Stimulated activated CD4-positive, alpha-beta T cell treated with anti-CD3 and anti-CD28 coated beads, TNF-alpha, amount 100 ng/mL, for 1 hour (primary cell): ENCODE measurements around the gene UNC5B.

Experiments used
- DNase-seq, 3 donors: peaks; one replicate each; pipeline ENCODE4 v3.0.0-alpha.2; 2020; ENCODE audit warnings: low read depth in 3 of 3, low spot score in 1 of 3

The UNC5B gene

GRCh38 chr10:71338728-71339495 is 126.5 kb downstream of the UNC5B start:
- DNase-seq = no peak

DNA sequence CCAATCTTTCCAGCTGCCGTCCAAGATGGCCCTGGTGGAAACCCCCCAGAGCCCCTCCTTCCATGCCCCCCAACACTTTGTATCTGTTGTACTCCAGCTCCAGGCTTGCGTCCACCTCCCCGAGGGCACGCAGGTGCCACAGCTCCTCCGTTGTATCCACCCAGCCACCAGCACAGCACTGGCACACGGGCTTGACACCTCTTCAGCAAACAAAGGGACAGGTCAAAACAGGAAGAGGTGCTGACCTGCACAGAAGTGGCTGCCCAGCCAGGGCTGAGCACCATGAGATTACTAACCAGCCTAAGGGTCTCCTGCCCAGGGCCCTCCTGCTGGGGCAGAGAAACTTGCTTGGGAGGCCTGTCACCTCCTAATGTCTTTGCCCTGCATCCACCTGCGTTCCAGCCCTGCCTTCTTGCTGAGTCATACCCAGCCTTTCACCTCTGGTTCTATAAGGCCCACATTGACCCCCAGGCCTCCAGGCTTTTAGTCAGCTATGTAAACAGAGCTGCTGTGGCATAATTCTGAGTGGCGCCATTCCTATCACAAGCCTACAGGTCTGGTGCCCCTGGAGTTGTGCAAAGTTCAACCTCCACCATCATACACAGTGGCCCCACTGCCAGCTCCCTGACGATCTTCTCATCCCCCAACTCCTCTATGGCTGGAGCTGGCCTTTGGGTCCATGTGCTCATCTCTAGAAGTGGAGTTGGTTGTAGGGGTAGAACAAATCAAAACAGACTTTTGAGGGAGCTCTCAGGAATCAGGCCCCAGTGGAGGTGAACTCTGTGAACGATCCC is 127.6 kb downstream of the UNC5B start:
- DNase-seq = no peak

DNA sequence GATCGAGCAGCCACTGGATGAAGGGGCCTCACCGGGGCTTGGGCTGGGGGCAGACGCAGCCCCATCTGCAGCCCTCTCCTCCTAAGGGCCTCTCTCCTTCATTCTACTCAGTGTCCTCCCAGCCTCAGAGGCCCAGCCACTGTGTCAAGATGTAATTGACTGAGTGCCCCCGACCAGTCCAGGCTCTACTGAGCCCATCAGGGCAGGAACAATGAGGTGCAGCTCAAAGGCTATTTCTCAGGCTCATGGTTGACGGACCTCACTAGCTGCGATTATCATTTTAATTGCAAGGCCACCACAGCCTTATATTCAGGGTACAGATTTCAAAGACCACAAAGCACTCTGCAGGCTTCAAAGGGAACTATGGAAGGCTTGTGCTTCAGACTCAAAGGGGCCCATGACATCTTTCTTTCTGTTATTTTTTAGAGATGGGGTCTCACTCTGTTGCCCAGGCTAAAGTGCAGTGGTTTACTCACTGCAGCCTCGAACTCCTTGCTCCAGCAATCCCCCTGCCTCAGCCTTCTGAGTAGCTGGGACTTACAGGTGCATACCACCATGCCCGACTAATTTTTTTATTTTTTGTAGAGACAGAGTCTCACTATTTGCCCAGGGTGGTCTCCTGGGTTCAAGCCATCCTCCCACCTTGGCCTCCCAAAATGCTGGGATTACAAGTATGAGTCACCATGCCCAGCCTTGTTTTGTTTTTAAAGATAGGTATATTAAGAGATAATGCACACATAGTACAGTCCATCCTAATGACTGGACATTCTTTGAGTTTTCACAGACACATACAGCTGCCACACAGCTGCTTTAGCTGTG is 130.4 kb downstream of the UNC5B start:
- no peak for DNase-seq

DNA sequence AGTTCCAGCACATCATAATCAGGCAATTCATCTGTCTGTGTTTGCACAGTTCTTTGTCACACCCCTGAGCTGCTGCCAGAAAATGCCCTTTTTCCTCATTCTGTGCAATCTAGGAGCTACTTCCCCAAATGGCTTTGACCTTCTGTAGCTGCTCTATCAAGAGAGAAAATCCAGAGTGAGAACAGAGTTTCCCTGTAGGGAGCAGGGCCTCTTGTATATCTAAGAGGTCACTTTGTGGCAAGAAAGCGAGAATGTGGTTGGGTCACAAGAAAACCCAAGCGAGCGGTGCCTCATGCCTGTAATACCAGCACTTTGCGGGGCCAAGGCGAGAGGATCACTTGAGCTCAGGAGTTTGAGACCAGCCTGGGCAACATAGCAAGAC is 131.0 kb downstream of the UNC5B start:
- DNase-seq = no peak

DNA sequence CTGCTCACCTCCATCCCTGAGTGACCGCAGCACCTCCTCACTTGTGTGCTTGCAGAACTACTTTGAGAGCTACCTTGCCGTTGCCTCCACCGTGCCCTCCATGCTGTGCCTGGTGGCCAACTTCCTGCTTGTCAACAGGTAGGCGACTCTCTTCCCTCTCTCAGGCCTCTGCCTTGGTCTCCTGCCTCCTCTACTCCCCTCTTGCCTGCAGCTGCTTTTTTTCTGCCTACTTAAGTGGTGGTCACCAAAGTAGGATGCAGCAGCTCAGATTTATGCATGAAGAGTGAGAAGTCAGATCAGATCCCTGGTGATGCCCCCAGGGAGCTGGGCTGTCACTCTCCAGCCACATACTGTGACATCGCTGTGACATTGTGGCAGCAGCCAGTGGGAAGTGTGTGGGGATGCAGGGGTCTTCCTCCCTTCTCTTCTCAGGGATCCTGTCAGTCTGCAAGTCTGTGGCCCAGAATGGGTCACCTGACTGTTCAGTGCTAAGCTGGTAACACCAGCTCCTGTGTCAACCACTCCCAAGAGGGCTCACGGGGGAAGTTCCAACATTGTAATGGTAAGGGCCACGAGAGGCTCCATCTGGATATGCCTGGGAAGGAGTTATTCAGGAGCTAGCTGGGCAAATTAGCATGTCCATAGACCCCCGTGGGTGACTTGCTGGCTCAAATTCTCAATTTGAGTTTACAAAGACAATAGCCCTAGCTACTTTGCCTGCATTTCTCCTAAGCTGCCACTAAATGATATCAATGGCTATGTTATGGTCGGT is 132.0 kb downstream of the UNC5B start:
- no peak for DNase-seq

GRCh38 chr10:71344993-71345480 is 132.7 kb downstream of the UNC5B start:
- DNase-seq = no peak

DNA sequence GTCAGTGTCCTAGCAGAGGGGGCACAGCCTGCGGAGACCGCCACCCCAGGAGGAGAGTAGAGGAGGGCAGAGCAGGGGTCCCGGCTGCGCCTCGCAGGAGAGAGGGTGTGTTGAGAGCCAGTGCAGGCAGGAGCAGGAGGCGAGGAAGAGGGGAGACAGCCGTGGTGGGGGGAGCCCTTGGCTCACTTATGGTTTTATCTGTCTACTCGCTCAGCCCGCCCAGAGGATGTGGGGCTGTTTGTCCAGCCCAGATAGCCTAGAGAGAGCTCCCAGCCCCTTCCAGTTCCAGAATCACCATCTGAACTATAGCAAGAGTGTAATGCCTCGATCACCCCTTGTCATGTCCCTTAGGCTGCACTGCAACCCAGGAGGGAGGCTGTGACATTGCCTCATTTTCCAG is 133.3 kb downstream of the UNC5B start:
- no peak for DNase-seq

GRCh38 chr10:71346731-71347130 is 134.4 kb downstream of the UNC5B start:
- DNase-seq = no peak

DNA sequence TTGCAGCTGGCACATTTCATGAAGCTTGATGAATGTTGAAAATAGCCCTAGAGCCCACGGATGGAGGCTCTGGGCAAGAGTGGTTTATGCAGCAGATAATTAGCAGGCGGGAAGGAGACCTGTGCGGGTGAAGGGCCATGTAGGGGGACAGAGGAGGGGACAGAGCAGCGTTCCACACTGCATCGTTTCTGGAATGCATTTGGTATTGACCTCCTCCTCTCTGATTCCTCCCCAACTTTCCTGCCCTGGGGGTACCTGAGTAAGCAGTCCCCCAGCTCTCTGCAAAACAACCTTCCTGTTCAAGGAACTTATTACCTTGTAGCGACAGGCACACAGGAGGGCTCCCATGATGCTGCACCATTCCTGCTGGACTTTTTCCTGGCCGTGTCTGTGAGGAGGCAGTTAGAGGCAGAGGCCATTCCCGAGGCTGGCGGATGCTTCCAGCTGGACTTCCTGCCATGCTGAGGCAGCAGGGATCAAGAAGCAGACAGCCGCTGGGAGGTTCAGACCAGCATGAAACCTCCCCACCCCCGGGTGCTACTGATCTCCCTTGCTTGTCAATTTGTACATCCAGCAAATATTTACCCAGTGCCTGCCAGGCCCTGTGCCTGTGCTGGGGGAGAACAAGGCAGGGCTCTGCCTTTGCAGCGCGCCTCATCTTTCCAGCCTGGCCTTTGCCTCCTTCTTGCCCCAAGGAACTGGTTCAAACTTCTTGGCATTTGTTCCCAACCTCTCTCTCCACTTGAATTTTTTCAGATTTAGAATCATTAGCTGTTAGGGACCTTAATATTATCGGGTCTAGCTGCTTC is 135.4 kb downstream of the UNC5B start:
- no peak for DNase-seq

DNA sequence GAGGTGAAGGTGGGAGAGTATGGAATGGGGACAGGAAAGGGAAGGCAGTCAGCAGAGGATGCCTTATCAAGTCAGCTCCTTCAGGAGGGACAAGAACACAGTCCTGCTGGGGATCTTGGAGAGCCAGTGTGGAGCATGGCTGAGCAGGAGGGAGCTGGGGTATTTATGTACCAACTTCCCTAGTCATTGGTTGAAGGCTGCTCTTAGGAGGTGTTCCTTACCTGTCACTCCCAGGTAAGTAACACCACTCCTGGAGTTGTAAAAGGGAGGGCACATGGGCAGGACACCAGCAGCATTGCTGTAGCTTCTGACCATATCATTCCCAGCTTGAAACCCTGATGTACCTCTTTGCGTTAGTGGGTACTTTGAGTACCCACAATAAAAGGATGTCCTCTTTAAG is 136.5 kb downstream of the UNC5B start:
- no peak for DNase-seq

DNA sequence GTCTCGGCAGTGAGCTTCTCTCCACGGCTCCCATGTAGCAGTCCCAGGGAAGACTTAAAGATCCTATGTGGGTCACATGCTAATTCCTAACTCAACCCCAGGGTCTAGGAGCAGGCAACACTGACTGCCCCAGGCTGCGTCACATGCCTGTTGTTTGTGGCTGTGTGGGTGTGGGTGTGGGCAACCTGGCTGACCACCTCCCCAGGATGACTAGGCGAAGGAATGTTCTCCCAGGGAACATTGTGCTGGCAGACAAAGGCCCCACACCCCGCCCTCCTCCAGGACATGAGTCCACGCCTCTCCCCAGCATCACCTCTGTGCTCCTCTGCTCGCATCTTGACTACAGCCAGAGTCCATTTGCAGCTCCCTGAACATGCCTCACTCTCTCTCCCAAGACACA is 137.0 kb downstream of the UNC5B start:
- no peak for DNase-seq

- DNase-seq = no peak
These were observed 138.7 kb downstream of the UNC5B start for GRCh38 chr10:71351087-71351486.

- no peak for DNase-seq
These were observed 139.4 kb downstream of the UNC5B start for GRCh38 chr10:71351628-71352319.
